Adrenal gland (tissue), 12 donors: ENCODE results near the gene GIPR. TPM values are rescaled to one million over a fixed set of nuclear protein-coding genes. Genes with fewer than 3 reads are reported as not detected.
A peak's percentile ranks its signal among the peaks of the same experiment; 100 is the strongest.
"Not testable (repeated sequence)": the region's sequence is repeated elsewhere in the genome, so short reads cannot be mapped to it uniquely, and the experiment has no call there.

ENCODE experiments used
- DNase-seq, 7 donors: peaks; one replicate each; pipeline ENCODE4 v3.0.0-alpha.2; 2019 to 2020
- H3K27ac ChIP-seq, 5 donors: fragments of 200-600 bp; sonication (generic) in 4 of 5; 1 replicate in 3 of 5; 2 replicates in 2 of 5; pipeline versions ENCODE4 v1.5.1 to v1.8.0; 2016 to 2020; ENCODE audit warnings: mild to moderate bottlenecking in 1 of 5
- H3K27me3 ChIP-seq: fragments of 200-600 bp; 2 replicates; pipeline ENCODE4 v1.8.0; 2021
- H3K36me3 ChIP-seq, 2 donors: fragments of 200-600 bp; replicated peaks in 1 of 2; 1 replicate in 1 of 2; 2 replicates in 1 of 2; pipeline versions ENCODE4 v1.5.1 to v1.8.0; 2018 to 2022
- H3K4me1 ChIP-seq, 2 donors: fragments of 200-600 bp; replicated peaks in 1 of 2; 1 replicate in 1 of 2; 2 replicates in 1 of 2; pipeline versions ENCODE4 v1.5.1 to v1.8.0; 2018 to 2021
- H3K4me3 ChIP-seq, 4 donors: fragments of 200-600 bp; sonication (generic) in 3 of 4; one replicate each; pipeline ENCODE4 v1.5.1; 2016 to 2018
- H3K9me3 ChIP-seq, 3 donors: fragments of 200-600 bp; sonication (generic) in 1 of 3; replicated peaks in 1 of 3; 1 replicate in 2 of 3; 2 replicates in 1 of 3; pipeline versions ENCODE4 v1.5.1 to v1.8.0; 2016 to 2021
- CTCF ChIP-seq, 6 experiments: fragments of 450-650 bp in 4 of 6; fragments of 200-600 bp in 2 of 6; sonication (generic) in 1 of 6; IDR thresholded peaks; 1 replicate in 5 of 6; 2 replicates in 1 of 6; pipeline versions ENCODE4 v1.5.1 to v1.8.0; 2016 to 2021; ENCODE audit warnings: antibody characterized with exemption in 6 of 6, mild to moderate bottlenecking in 2 of 6, moderate library complexity in 1 of 6
- POLR2A ChIP-seq, 2 donors: fragments of 450-650 bp; IDR thresholded peaks; one replicate each; pipeline ENCODE4 v1.6.1; 2017; ENCODE audit warnings: antibody characterized with exemption in 2 of 2, mild to moderate bottlenecking in 2 of 2, moderate library complexity in 1 of 2
- WGBS, 4 donors: extraction: QIAGEN DNeasy Blood & Tissue Kit in 2 of 4; methylation state at CpG; one replicate each; pipeline versions ENCODE4 v1.1.5 to v1.1.7; 2013 to 2017; 5-methylcytosine and 5-hydroxymethylcytosine counted together
- intact Hi-C, 2 donors: fragments of 100-400 bp; cut with DNase I; formaldehyde crosslinking; loops; one replicate each; pipeline versions ENCODE4 v1.14.1 to v1.15.0; 2022 to 2023
- polyA plus RNA-seq, 3 donors: library from polyadenylated mRNA; stranded (reverse); fragments of 200-250 nt in 2 of 3; fragments of 350-450 nt in 1 of 3; fragmentation: Illumina TruSeq in 1 of 3; extraction: RNeasy Lipid Tissue Mini Kit (QIAGEN cat#74804) in 1 of 3; gene quantifications; one replicate each; pipeline ENCODE4 v1.2.3, GENCODE V29; 2013 to 2014
- total RNA-seq, 9 donors: library from RNA; depleted of rRNA in 4 of 9; stranded (reverse); fragments of >200 nt in 4 of 9; fragments of 120-200 nt in 1 of 9; fragmentation: NEBNext Ultra II Directional in 1 of 9; extraction: Animal tissue kit (Norgen Biotek cat#: 25700) in 1 of 9; gene quantifications; one replicate each; pipeline versions ENCODE4 v1.1.0 to v1.2.4, GENCODE V29; 2013 to 2023
- donor health status: healthy with polysubstance abuse.
- donor health status: Bipolar disorder and iron deficiency.
- donor health status: DM: yes; HTN: yes; CAD: no.
- donor health status: DM: no; HTN: no; CAD: no.
- donor health status: DM: no; HTN: no; CAD: no.
- donor health status: DM: yes; HTN: yes; CAD: no.

Gene GIPR
- total and polyA plus RNA-seq, 12 donors = 0.28 to 1.8 (median 0.83) TPM; not detected in 4

GRCh38 chr19:45716359-45717130 lies 48.5 kb downstream of the GIPR start:
- 2 to 3% (median 2%) methylated on average over 22 to 24 of the region's 24 CpGs for WGBS, 4 donors

DNA sequence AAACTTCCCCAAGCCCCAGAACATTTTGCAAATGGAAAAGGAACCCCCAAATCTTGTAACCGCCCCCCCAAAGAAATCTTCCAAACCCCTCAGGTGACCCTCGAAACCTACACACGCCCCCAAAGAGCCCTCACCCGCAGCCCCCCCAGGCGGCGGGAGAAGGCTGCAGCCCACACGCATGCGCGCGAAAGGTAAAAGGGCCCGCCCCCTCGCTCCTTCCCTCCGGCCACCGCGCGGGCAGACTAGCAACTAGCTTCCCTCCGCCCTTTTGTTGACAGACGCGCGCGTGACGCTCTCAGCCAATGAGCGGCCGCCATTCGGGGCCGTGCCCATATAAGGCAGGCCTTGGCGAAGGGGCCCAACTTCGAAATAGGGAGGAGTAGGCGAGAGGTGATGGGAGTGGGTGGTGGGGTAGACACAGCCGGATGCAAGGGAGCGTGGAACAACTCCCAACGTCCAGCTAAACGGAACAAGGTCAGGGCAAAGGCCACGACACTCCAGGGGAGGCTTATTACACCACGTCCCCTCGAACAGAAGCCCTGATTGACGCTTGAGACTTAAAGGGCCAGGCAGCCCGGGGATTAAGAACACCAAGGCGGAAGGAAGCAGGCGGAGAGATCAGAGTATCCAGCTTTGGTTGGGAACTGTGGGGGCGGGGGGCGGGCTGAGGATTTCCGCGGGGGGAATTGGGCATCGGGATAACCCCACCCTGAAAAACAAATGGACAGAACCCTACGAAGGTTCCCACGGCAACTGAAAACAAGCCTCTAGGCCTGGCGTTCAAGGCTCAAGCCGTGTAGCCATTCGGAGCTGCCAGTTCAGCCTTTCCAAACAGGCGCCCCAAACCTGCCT lies 49.3 kb downstream of the GIPR start:
- TF ChIP-seq POLR2A (IDR thresholded peaks at IDR 0.05) (peak in 1 of 2 donors; percentile 74), CTCF (IDR thresholded peaks at IDR 0.05) (peak in 1 of 6 experiments; percentile 24)
- 0 to 1% (median 1%) methylated on average over 27 to 51 of the region's 51 CpGs for WGBS, 4 donors
- intact Hi-C loops = no loop called here

More at GRCh38 chr19:45716359-45717130, 48.5 kb downstream of the GIPR start:
- intact Hi-C loops = no loop called here
- H3K9me3 ChIP-seq = no peaks in the 10 kb centered on the region
- peak overlapping the region in 3 of 4 donors; percentile 45 to 65 (median 57) for H3K4me3 ChIP-seq
- peak in 1 of 7 donors; percentile 18 for DNase-seq
- TF ChIP-seq CTCF (IDR thresholded peaks at IDR 0.05) (no peak), POLR2A (IDR thresholded peaks at IDR 0.05) (peak in 1 of 2 donors; percentile 5)
- H3K36me3 ChIP-seq = peaks cover 0 to 14% of the 10 kb centered on the region in 2 donors
- H3K27ac ChIP-seq = peak overlapping the region; percentile 38 to 95 (median 62)
- H3K4me1 ChIP-seq = peaks cover 20 to 21% of the 10 kb centered on the region in 2 donors
- no peaks in the 10 kb centered on the region for H3K27me3 ChIP-seq

DNA sequence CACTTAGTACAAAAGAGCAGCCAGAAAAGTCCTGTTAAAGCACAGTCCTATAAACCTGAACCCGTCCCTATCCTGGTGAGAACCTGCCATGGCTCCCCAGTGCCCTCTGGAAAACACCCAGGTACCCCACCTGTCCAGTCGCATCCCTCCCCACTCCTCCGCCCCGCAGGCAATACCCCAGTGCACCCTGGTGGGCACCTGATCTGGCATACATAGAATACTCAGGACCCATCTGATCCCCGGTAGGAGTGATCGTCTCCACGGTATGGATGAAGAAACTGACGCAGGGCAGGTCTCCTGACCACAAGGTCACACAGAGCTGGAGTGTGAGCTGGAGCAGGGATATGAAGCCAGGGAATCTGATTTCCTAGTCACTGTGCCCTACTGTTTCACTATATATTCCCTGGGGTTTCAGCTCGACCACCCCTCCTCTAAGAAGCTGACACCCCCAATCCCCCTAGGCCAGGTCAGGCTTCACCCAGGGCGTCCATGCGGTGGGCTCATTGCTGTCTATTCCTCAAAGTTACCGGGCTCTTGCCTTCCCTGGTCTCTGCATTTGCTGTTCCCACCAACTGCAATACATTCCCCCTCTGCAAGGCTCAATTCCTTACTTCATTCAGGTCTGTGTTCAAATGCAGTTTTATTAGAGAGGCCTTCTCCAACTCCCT lies 50.1 kb downstream of the GIPR start:
- peak overlapping the region in 2 of 4 donors; percentile 57 to 65 for H3K4me3 ChIP-seq
- intact Hi-C loops = no loop called here

More for the DNA sequence above, 49.3 kb downstream of the GIPR start:
- no peaks in the 10 kb centered on the region for H3K27me3 ChIP-seq
- peak overlapping the region in 3 of 4 donors; percentile 45 to 65 (median 57) for H3K4me3 ChIP-seq
- peak; percentile 98 to 100 (median 99) for DNase-seq
- H3K4me1 ChIP-seq = peaks cover 15 to 16% of the 10 kb centered on the region in 2 donors
- H3K36me3 ChIP-seq = peaks cover 0 to 6% of the 10 kb centered on the region in 2 donors
- no peaks in the 10 kb centered on the region for H3K9me3 ChIP-seq
- peak overlapping the region; percentile 78 to 95 (median 88) for H3K27ac ChIP-seq

GRCh38 chr19:45720065-45720464 lies 52.0 kb downstream of the GIPR start:
- H3K27ac ChIP-seq, H3K4me3 ChIP-seq, H3K9me3 ChIP-seq, H3K36me3 ChIP-seq, H3K27me3 ChIP-seq, DNase-seq, intact Hi-C loops: not testable (repeated sequence)
- H3K4me1 ChIP-seq = peaks cover 15 to 16% of the 10 kb centered on the region in 2 donors
- WGBS, 4 donors = 92 to 98% (median 97%) methylated on average over 11 of the region's 11 CpGs

More for the DNA sequence above, 50.1 kb downstream of the GIPR start:
- Histone ChIP-seq H3K4me1 (peaks cover 15 to 16% of the 10 kb centered on the region in 2 donors), H3K27ac (peak overlapping the region; percentile 78 to 95 (median 88)), H3K9me3 (no peaks in the 10 kb centered on the region), H3K36me3 (no peaks in the 10 kb centered on the region), H3K27me3 (no peaks in the 10 kb centered on the region)
- no peak for TF ChIP-seq CTCF (IDR thresholded peaks at IDR 0.05)
- TF ChIP-seq POLR2A (IDR thresholded peaks at IDR 0.05) = peak in 1 of 2 donors; percentile 7
- WGBS, 4 donors = 43 to 65% (median 55%) methylated on average over 9 to 12 of the region's 12 CpGs
- peak in 6 of 7 donors; percentile 50 to 75 (median 70) for DNase-seq

GRCh38 chr19:45728683-45729082 lies 60.7 kb downstream of the GIPR start:
- H3K36me3 ChIP-seq, H3K27me3 ChIP-seq, H3K4me3 ChIP-seq, intact Hi-C loops, DNase-seq, H3K9me3 ChIP-seq, H3K27ac ChIP-seq: not testable (repeated sequence)
- H3K4me1 ChIP-seq = peaks cover 4 to 22% of the 10 kb centered on the region in 2 donors
- WGBS, 4 donors = 94 to 97% (median 95%) methylated on average over 18 of the region's 18 CpGs
